Tibial artery (tissue), 4 donors: Measurements from ENCODE around the gene APCDD1.

Experiments used
- DNase-seq, 2 donors: peaks; one replicate each; pipeline ENCODE4 v3.0.0-alpha.2; 2019
- H3K27ac ChIP-seq, 2 donors: fragments of 200-600 bp; sonication (generic) in 1 of 2; 1 replicate in 1 of 2; 2 replicates in 1 of 2; pipeline ENCODE4 v1.5.1; 2018 to 2019; ENCODE audit warnings: mild to moderate bottlenecking in 1 of 2
- H3K27me3 ChIP-seq, 2 donors: fragments of 200-600 bp; sonication (generic) in 1 of 2; one replicate each; pipeline versions ENCODE4 v1.5.1 to v1.6.0; 2016 to 2019
- H3K36me3 ChIP-seq, 3 donors: fragments of 200-600 bp; sonication (generic) in 2 of 3; one replicate each; pipeline ENCODE4 v1.5.1; 2016 to 2019; ENCODE audit warnings: mild to moderate bottlenecking in 2 of 3
- H3K4me1 ChIP-seq, 4 donors: fragments of 200-600 bp; sonication (generic) in 2 of 4; 1 replicate in 3 of 4; 2 replicates in 1 of 4; pipeline ENCODE4 v1.5.1; 2016 to 2019
- H3K4me3 ChIP-seq, 2 donors: fragments of 200-600 bp; sonication (generic) in 1 of 2; 1 replicate in 1 of 2; 2 replicates in 1 of 2; pipeline ENCODE4 v1.5.1; 2018 to 2019; ENCODE audit warnings: mild to moderate bottlenecking in 2 of 2
- H3K9me3 ChIP-seq, 3 donors: fragments of 200-600 bp; sonication (generic) in 1 of 3; one replicate each; pipeline ENCODE4 v1.5.1; 2016 to 2019
- CTCF ChIP-seq, 2 experiments: fragments of 200-600 bp in 1 of 2; fragments of 450-650 bp in 1 of 2; IDR thresholded peaks; one replicate each; pipeline ENCODE4 v1.5.1; 2017 to 2019; ENCODE audit warnings: antibody characterized with exemption in 2 of 2, mild to moderate bottlenecking in 1 of 2, moderate library complexity in 1 of 2
- intact Hi-C: fragments of 100-400 bp; cut with DNase I; formaldehyde crosslinking; loops from one replicate; pipeline ENCODE4 v1.15.0; 2023; ENCODE audit warnings: low total_unique reads

The APCDD1 gene

DNA sequence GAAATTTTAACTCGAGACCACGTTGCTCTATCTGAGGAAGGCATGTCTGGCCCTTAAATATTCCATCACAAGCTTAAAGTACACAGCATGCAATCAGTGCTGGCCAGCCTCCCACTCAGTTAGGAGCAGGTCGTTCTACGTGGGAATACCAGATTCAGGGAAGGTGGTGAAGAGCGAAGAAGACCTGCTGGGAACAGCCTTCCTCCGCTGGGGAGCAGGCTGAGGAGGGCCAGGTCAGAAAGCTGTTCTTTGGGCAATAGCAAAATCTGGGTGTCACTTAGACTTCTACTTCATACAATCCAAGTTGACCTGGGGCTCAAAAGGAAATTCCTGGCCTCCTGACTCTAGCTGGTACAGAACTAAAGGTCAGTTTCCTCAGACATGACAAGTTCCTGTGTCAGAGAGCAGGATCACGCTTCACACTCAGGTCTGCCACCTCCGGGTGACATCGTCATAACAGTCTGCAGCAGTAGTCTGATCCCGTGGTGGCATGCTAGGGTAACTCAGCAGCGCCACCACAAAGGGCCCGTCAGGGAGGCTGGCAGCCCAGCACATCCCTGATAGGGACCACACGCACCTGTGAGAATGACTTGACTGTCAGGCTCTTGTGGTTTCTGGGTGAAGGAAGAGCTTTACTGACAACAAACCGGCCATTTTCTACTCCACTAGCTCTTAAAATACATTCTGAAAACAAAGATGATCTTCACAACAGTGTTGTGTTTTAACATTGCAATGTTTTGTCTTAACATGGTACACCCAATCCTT is 36.1 kb downstream of the APCDD1 start:
- H3K27me3 ChIP-seq, result no peaks in the 10 kb centered on the region
- H3K36me3 ChIP-seq, result peaks cover 24 to 38% (median 30%) of the 10 kb centered on the region in 3 donors
- no peaks in the 10 kb centered on the region for H3K9me3 ChIP-seq
- no peak for DNase-seq
- no peak overlapping the region for H3K27ac ChIP-seq
- H3K4me1 ChIP-seq, result no peaks in the 10 kb centered on the region
- no peak for TF ChIP-seq CTCF (IDR thresholded peaks at IDR 0.05)
- no peak overlapping the region for H3K4me3 ChIP-seq
- intact Hi-C loops, result no loop called here

GRCh38 chr18:10495936-10496335 is 41.5 kb downstream of the APCDD1 start:
- TF ChIP-seq CTCF (IDR thresholded peaks at IDR 0.05), result no peak
- Histone ChIP-seq H3K27me3 (no peaks in the 10 kb centered on the region), H3K27ac (no peak overlapping the region), H3K9me3 (no peaks in the 10 kb centered on the region), H3K4me3 (no peak overlapping the region), H3K4me1 (peaks cover 0 to 5% (median 0%) of the 10 kb centered on the region in 4 donors), H3K36me3 (no peaks in the 10 kb centered on the region)
- no peak for DNase-seq
- intact Hi-C loops, result no loop called here

DNA sequence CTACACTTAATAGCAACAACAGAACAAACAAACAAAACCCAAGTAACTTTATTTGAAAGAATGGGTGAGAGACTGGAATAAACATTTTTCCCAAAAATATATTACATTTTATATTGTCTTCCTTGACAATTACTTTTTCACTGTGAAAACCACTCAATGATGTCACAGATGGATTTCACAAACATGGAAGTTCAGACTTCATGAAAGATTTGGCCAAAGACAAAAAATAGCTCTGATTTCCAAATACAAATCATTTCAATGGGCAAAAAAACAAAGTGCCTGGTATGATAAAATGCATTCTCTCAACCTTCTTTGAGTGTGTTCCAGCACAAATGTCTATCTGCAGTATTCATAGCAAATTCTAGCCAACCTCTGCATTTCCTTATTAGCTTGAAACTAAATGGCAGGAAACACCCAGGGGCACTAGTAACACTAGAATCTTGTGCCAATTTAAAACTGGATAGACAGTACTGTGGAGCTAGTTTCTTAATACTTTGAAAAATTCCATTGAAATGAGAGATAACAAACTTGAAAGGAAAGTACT is 42.8 kb downstream of the APCDD1 start:
- no peak for DNase-seq
- intact Hi-C loops, result no loop called here
- no peak for TF ChIP-seq CTCF (IDR thresholded peaks at IDR 0.05)
- H3K4me3 ChIP-seq, result no peak overlapping the region
- no peaks in the 10 kb centered on the region for H3K9me3 ChIP-seq
- no peak overlapping the region for H3K27ac ChIP-seq
- no peaks in the 10 kb centered on the region for H3K36me3 ChIP-seq
- H3K27me3 ChIP-seq, result no peaks in the 10 kb centered on the region
- H3K4me1 ChIP-seq, result peaks cover 0 to 5% (median 0%) of the 10 kb centered on the region in 4 donors

DNA sequence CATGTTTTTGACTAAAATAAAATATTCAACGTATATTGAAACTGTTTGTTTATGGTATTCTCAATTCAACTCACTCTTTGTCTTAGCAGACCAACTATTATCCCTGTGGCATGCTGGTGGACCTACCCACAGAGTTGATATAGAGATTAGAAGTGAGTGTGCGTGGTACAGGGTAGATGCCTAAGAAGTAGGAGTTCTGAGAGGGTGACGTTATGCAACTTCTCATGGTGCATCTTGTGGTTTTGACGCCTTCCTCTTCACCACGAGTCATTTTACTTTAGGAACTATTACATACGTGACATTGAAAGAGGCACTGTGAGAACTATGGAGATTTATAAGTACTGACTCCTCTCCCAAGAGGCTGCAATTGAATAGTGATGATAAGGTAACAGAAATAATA is 44.8 kb downstream of the APCDD1 start:
- intact Hi-C loops, result no loop called here
- H3K36me3 ChIP-seq, result no peaks in the 10 kb centered on the region
- H3K9me3 ChIP-seq, result no peaks in the 10 kb centered on the region
- H3K4me3 ChIP-seq, result no peak overlapping the region
- H3K27ac ChIP-seq, result no peak overlapping the region
- peaks cover 0 to 5% (median 0%) of the 10 kb centered on the region in 4 donors for H3K4me1 ChIP-seq
- no peak for DNase-seq
- no peak for TF ChIP-seq CTCF (IDR thresholded peaks at IDR 0.05)
- H3K27me3 ChIP-seq, result no peaks in the 10 kb centered on the region

- Histone ChIP-seq H3K27ac (no peak overlapping the region), H3K36me3 (peaks cover 0 to 4% (median 0%) of the 10 kb centered on the region in 3 donors), H3K27me3 (no peaks in the 10 kb centered on the region), H3K4me1 (peaks cover 0 to 5% (median 0%) of the 10 kb centered on the region in 4 donors), H3K4me3 (no peak overlapping the region), H3K9me3 (peaks cover 0 to 7% (median 0%) of the 10 kb centered on the region in 3 donors)
- intact Hi-C loops, result no loop called here
- DNase-seq, result no peak
- no peak for TF ChIP-seq CTCF (IDR thresholded peaks at IDR 0.05)
Observed at GRCh38 chr18:10500038-10500437, 45.6 kb downstream of the APCDD1 start.
